Esophagus muscularis mucosa (tissue), 4 donors: ENCODE measurements around the gene OBP2B. TPM values are rescaled to one million over a fixed set of nuclear protein-coding genes. Genes with fewer than 3 reads are reported as not detected.

Experiments used
- DNase-seq: peaks from one replicate; pipeline ENCODE4 v3.0.0-alpha.2; 2017; ENCODE audit errors: extremely low spot score
- H3K27ac ChIP-seq, 4 donors: fragments of 200-600 bp; sonication (generic); replicated peaks in 1 of 4; 1 replicate in 3 of 4; 2 replicates in 1 of 4; pipeline ENCODE4 v1.5.1; 2016 to 2019; ENCODE audit warnings: mild to moderate bottlenecking in 1 of 4
- H3K27me3 ChIP-seq, 4 donors: fragments of 200-600 bp; sonication (generic); one replicate each; pipeline versions ENCODE4 v1.5.1 to v1.6.0; 2016 to 2019
- H3K36me3 ChIP-seq, 4 donors: fragments of 200-600 bp; sonication (generic); one replicate each; pipeline ENCODE4 v1.5.1; 2016 to 2019
- H3K4me1 ChIP-seq, 4 donors: fragments of 200-600 bp; sonication (generic); one replicate each; pipeline ENCODE4 v1.5.1; 2016 to 2019
- H3K4me3 ChIP-seq, 4 donors: fragments of 200-600 bp; sonication (generic); 1 replicate in 2 of 4; 2 replicates in 2 of 4; pipeline ENCODE4 v1.5.1; 2016 to 2019; ENCODE audit warnings: mild to moderate bottlenecking in 4 of 4, moderate library complexity in 1 of 4
- H3K9me3 ChIP-seq, 4 donors: fragments of 200-600 bp; sonication (generic); 1 replicate in 3 of 4; 2 replicates in 1 of 4; pipeline ENCODE4 v1.5.1; 2016 to 2019
- EP300 ChIP-seq: sonication (generic); formaldehyde crosslinking; IDR thresholded peaks from one replicate; pipeline ENCODE4 v1.6.1; 2017; ENCODE audit warnings: antibody characterized with exemption
- POLR2A ChIP-seq: fragments of 450-650 bp; IDR thresholded peaks from one replicate; pipeline ENCODE4 v1.6.1; 2017; ENCODE audit warnings: antibody characterized with exemption, moderate library complexity, mild to moderate bottlenecking, low read depth
- POLR2AphosphoS5 ChIP-seq, 2 donors: sonication (generic); formaldehyde crosslinking; IDR thresholded peaks; one replicate each; pipeline ENCODE4 v1.6.1; 2017; ENCODE audit warnings: antibody characterized with exemption in 2 of 2
- WGBS: methylation state at CpG from one replicate; pipeline ENCODE4 v1.1.5; 2018; 5-methylcytosine and 5-hydroxymethylcytosine counted together
- intact Hi-C: fragments of 100-400 bp; cut with DNase I; formaldehyde crosslinking; loops from one replicate; pipeline ENCODE4 v1.15.1; 2023
- total RNA-seq, 4 donors: library from RNA; depleted of rRNA; stranded (reverse); fragments of >200 nt; gene quantifications; one replicate each; pipeline versions ENCODE4 v1.1.0 to v1.2.1, GENCODE V29; 2016
- TF ChIP-seq, protein P1 (sequence below), 3 experiments: fragments of 200-600 bp in 2 of 3; fragments of 450-650 bp in 1 of 3; sonication (generic) in 2 of 3; IDR thresholded peaks; one replicate each; pipeline ENCODE4 v1.5.1; 2017 to 2019; ENCODE audit warnings: antibody characterized with exemption in 3 of 3, mild to moderate bottlenecking in 2 of 3, moderate library complexity in 1 of 3

Gene OBP2B
- total RNA-seq, 4 donors from 2014 or later = not detected

DNA sequence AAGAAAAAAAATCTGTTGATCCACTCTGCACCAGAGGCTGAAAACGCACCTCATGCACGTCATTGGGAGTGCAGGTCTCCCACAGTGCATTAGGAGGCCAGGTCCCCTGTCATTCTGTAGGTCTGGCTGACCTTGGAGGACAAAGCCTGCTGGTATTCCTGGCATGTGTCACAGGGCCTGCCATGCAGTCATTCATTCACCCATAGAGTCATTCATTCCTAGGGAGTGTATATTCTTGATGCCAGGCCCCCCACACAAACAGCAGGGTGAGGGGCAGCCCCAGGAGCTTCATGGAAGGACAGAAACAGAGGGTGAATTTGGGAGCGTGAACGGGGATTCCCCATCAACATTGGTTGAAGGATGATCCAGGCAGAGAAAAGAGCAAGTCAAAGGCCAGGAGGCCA lies 47.5 kb downstream of the OBP2B start:
- DNase-seq = no peak
- no peaks in the 10 kb centered on the region for H3K9me3 ChIP-seq
- H3K36me3 ChIP-seq = peaks cover 0 to 31% (median 13%) of the 10 kb centered on the region in 4 donors
- H3K4me1 ChIP-seq = peaks cover 11 to 45% (median 38%) of the 10 kb centered on the region in 4 donors
- H3K27ac ChIP-seq = peak overlapping the region in 2 of 4 donors; percentile 5 to 54
- peaks cover 0 to 12% (median 0%) of the 10 kb centered on the region in 4 donors for H3K27me3 ChIP-seq
- no peak overlapping the region for H3K4me3 ChIP-seq
- 84% methylated on average over 4 of the region's 4 CpGs for WGBS
- TF ChIP-seq, protein P1, sequence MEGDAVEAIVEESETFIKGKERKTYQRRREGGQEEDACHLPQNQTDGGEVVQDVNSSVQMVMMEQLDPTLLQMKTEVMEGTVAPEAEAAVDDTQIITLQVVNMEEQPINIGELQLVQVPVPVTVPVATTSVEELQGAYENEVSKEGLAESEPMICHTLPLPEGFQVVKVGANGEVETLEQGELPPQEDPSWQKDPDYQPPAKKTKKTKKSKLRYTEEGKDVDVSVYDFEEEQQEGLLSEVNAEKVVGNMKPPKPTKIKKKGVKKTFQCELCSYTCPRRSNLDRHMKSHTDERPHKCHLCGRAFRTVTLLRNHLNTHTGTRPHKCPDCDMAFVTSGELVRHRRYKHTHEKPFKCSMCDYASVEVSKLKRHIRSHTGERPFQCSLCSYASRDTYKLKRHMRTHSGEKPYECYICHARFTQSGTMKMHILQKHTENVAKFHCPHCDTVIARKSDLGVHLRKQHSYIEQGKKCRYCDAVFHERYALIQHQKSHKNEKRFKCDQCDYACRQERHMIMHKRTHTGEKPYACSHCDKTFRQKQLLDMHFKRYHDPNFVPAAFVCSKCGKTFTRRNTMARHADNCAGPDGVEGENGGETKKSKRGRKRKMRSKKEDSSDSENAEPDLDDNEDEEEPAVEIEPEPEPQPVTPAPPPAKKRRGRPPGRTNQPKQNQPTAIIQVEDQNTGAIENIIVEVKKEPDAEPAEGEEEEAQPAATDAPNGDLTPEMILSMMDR (IDR thresholded peaks at IDR 0.05) = no peak
- TF ChIP-seq POLR2A = no peak
- TF ChIP-seq POLR2AphosphoS5 (IDR thresholded peaks at IDR 0.05) = no peak
- TF ChIP-seq EP300 = no peak
- intact Hi-C loops = no loop called here

DNA sequence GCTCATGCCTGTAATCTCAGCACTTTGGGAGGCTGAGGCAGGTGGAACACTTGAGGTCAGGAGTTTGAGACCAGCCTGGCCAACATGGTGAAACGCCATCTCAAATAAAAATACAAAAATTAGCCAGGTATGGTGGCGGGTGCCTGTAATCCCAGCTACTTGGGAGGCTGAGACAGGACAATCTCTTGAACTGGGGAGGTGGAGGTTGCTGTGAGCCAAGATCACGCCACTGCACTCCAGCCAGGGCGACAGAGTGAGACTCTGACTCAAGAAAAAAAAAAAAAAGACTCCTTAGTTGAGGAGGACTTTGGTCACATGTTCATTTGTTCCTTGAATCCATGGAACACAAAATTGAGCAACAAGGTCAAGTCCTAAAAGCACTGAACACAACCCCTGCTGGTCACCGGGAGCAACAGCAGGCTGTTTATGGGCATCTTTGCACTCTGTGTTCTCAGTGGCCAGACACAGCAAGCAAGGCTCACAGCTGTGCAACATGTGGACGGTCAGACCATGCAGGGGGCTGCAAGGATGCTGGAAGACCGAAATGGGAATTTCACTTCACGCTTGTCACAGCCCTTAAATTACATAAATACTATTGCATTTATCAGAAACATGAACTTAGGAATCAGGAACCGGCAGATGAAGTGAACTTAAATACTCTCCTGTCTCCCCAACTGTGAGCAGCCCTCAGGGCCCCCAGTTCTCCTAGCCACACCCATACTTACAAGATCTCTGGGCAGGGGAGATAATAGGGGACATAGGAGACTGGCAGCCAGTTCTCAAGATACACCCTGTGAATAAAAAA lies 48.1 kb downstream of the OBP2B start:
- Histone ChIP-seq H3K27ac (peak overlapping the region; percentile 51 to 72 (median 58)), H3K9me3 (no peaks in the 10 kb centered on the region), H3K4me1 (peaks cover 11 to 45% (median 38%) of the 10 kb centered on the region in 4 donors), H3K27me3 (peaks cover 0 to 12% (median 0%) of the 10 kb centered on the region in 4 donors), H3K36me3 (peaks cover 0 to 35% (median 13%) of the 10 kb centered on the region in 4 donors), H3K4me3 (no peak overlapping the region)
- TF ChIP-seq EP300 = no peak
- TF ChIP-seq, protein P1 (IDR thresholded peaks at IDR 0.05) = peak; percentile 66 to 69 (median 68)
- no peak for TF ChIP-seq POLR2A
- peak; percentile 55 to 82 for TF ChIP-seq POLR2AphosphoS5 (IDR thresholded peaks at IDR 0.05)
- DNase-seq = peak; percentile 95
- WGBS = 58% methylated on average over 9 of the region's 9 CpGs
- intact Hi-C loops = no loop called here

DNA sequence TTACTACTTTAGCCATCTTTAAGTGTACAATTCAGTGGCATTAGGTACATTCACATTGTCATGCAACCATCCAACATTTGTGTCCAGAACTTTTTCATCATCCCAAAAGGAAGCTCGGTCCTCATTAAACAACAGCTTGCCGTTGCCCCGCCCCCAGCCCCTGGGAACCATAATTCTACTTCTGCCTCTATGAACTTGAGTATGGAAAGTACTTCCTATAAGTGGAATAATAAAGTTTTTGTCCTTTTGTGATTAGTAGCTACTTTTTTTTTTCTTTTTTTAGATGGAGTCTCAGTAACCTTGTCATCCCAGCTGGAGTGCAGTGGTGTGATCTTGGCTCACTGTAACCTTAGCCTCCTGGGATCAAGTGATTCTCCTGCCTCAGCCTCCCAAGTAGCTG lies 50.4 kb downstream of the OBP2B start:
- intact Hi-C loops = no loop called here
- Histone ChIP-seq H3K4me3 (no peak overlapping the region), H3K36me3 (peaks cover 0 to 50% (median 20%) of the 10 kb centered on the region in 4 donors), H3K9me3 (no peaks in the 10 kb centered on the region), H3K27ac (no peak overlapping the region), H3K27me3 (peaks cover 0 to 11% (median 0%) of the 10 kb centered on the region in 4 donors), H3K4me1 (peaks cover 11 to 33% (median 30%) of the 10 kb centered on the region in 4 donors)
- WGBS = 93% methylated on average over 3 of the region's 3 CpGs
- DNase-seq = no peak
- TF ChIP-seq EP300 (no peak), POLR2AphosphoS5 (IDR thresholded peaks at IDR 0.05) (no peak), POLR2A (no peak)
- TF ChIP-seq, protein P1 (IDR thresholded peaks at IDR 0.05) = no peak

Other genes with a start within 250 kb of the OBP2B start
- gene GFI1B, start 230.6 kb downstream of the OBP2B start, total RNA-seq = under 1 TPM in 1 of 4 donors, not detected in 3; 0.17 TPM
- 10 to 100 TPM; 38.9 to 58.1 (median 42.4) TPM for gene GTF3C5, start 178.3 kb downstream of the OBP2B start, total RNA-seq
- under 1 TPM; 0.17 to 0.42 (median 0.21) TPM for gene CEL, start 147.3 kb downstream of the OBP2B start, total RNA-seq
- 10 to 100 TPM; 48.6 to 67.4 (median 54.8) TPM for gene RALGDS, start 88.0 kb downstream of the OBP2B start, total RNA-seq
- gene GBGT1, start 45.3 kb downstream of the OBP2B start, total RNA-seq = 10 to 100 TPM; 15.9 to 19.1 (median 17.5) TPM
- 1 to 10 TPM in 2 of 4 donors, under 1 TPM in 2; 0.33 to 3.8 (median 1.2) TPM for gene ABO, start 66.0 kb upstream of the OBP2B start, total RNA-seq
- gene SURF6, start 126.9 kb upstream of the OBP2B start, total RNA-seq = 10 to 100 TPM; 15.0 to 36.2 (median 27.5) TPM
- 10 to 100 TPM; 20.0 to 44.6 (median 35.5) TPM for gene MED22, start 138.9 kb upstream of the OBP2B start, total RNA-seq
- gene RPL7A, start 139.0 kb upstream of the OBP2B start, total RNA-seq = 1,000 to 10,000 TPM; 1,466 to 2,142 (median 1,771) TPM
- gene SURF1, start 147.2 kb upstream of the OBP2B start, total RNA-seq = 10 to 100 TPM; 50.4 to 86.4 (median 69.2) TPM
- 10 to 100 TPM; 16.1 to 36.4 (median 28.7) TPM for gene SURF2, start 147.3 kb upstream of the OBP2B start, total RNA-seq
- 100 to 1,000 TPM in 3 of 4 donors, 10 to 100 TPM in 1; 83.9 to 139 (median 127) TPM for gene SURF4, start 166.8 kb upstream of the OBP2B start, total RNA-seq
- gene STKLD1, start 167.1 kb upstream of the OBP2B start, total RNA-seq = 1 to 10 TPM in 2 of 4 donors, under 1 TPM in 1, not detected in 1; 0.26 to 2.1 (median 1.0) TPM
- gene REXO4, start 208.8 kb upstream of the OBP2B start, total RNA-seq = 10 to 100 TPM; 15.0 to 28.9 (median 22.4) TPM
- gene ADAMTS13, start 213.1 kb upstream of the OBP2B start, total RNA-seq = 1 to 10 TPM; 1.3 to 1.7 (median 1.4) TPM